Naive thymus-derived CD4-positive, alpha-beta T cell (primary cell): ENCODE measurements around the gene NACC2. TPM values are rescaled to one million over a fixed set of nuclear protein-coding genes. Genes with fewer than 3 reads are reported as not detected.

ENCODE experiments used
- ATAC-seq: fragments of 150-1000 bp; cut with Tn5 transposase; 2 replicates; pipeline ENCODE4 v1.10.0; 2021; ENCODE audit warnings: mild to moderate bottlenecking, moderate library complexity
- CTCF ChIA-PET: fragments of 350-600 bp; sonication (Branson Sonifier 250); formaldehyde crosslinking; loops from one replicate; lab custom pipeline; 2021; ENCODE audit warnings: antibody characterized with exemption; lab: Charles Lee
- POLR2A ChIA-PET: fragments of 350-600 bp; sonication (Branson Sonifier 250); formaldehyde crosslinking; loops from one replicate; lab custom pipeline; 2021; ENCODE audit warnings: antibody characterized with exemption, inconsistent platforms; lab: Charles Lee
- DNase-seq, 9 donors: peaks; one replicate each; pipeline versions ENCODE4 v3.0.0 to v3.0.0-alpha.2; 2020 to 2022; ENCODE audit warnings: mixed read lengths in 1 of 9
- H3K27ac ChIP-seq: one replicate; pipeline ENCODE4 v1.7.0; 2013; ENCODE audit warnings: mild to moderate bottlenecking, low read depth, low read length, moderate library complexity
- H3K27me3 ChIP-seq, 2 donors: one replicate each; pipeline ENCODE4 v1.7.0; 2013; ENCODE audit warnings: low read length in 2 of 2, mild to moderate bottlenecking in 2 of 2, moderate library complexity in 2 of 2; ENCODE audit not compliant: control insufficient read depth in 2 of 2, insufficient read depth in 2 of 2
- H3K36me3 ChIP-seq, 3 experiments: 1 replicate in 2 of 3; 2 replicates in 1 of 3; pipeline ENCODE4 v1.7.0; 2013; ENCODE audit warnings: low read length in 3 of 3, mild to moderate bottlenecking in 3 of 3, moderate library complexity in 1 of 3; ENCODE audit not compliant: insufficient read depth in 3 of 3, control insufficient read depth in 2 of 3
- H3K4me1 ChIP-seq, 2 donors: one replicate each; pipeline ENCODE4 v1.7.0; 2013; ENCODE audit warnings: low read length in 2 of 2, mild to moderate bottlenecking in 2 of 2, moderate library complexity in 1 of 2; ENCODE audit not compliant: control insufficient read depth in 2 of 2, insufficient read depth in 2 of 2
- H3K4me3 ChIP-seq: 2 replicates; pipeline ENCODE4 v1.7.0; 2013; ENCODE audit warnings: mild to moderate bottlenecking, low read length
- H3K9me3 ChIP-seq, 3 experiments: 1 replicate in 2 of 3; 2 replicates in 1 of 3; pipeline ENCODE4 v1.7.0; 2013; ENCODE audit warnings: low read length in 3 of 3; ENCODE audit not compliant: control insufficient read depth in 2 of 3
- H3K27ac Mint-ChIP-seq, 9 donors: one replicate each; pipeline ENCODE4 v1.8.0; 2020 to 2022; ENCODE audit warnings: mixed read lengths in 9 of 9, mild to moderate bottlenecking in 8 of 9, moderate library complexity in 5 of 9, inconsistent platforms in 2 of 9
- H3K27me3 Mint-ChIP-seq, 5 donors: one replicate each; pipeline ENCODE4 v1.8.0; 2021 to 2022; ENCODE audit warnings: mixed read lengths in 5 of 5, mild to moderate bottlenecking in 1 of 5
- H3K36me3 Mint-ChIP-seq, 5 donors: one replicate each; pipeline ENCODE4 v1.8.0; 2020 to 2022; ENCODE audit warnings: mixed read lengths in 5 of 5, mild to moderate bottlenecking in 3 of 5, inconsistent platforms in 1 of 5
- H3K4me1 Mint-ChIP-seq, 7 donors: one replicate each; pipeline ENCODE4 v1.8.0; 2020 to 2022; ENCODE audit warnings: mixed read lengths in 7 of 7, mild to moderate bottlenecking in 3 of 7, inconsistent platforms in 1 of 7
- H3K4me3 Mint-ChIP-seq, 10 donors: one replicate each; pipeline ENCODE4 v1.8.0; 2020 to 2022; ENCODE audit warnings: mild to moderate bottlenecking in 10 of 10, mixed read lengths in 10 of 10, moderate library complexity in 6 of 10, inconsistent platforms in 2 of 10
- H3K9me3 Mint-ChIP-seq, 11 donors: one replicate each; pipeline ENCODE4 v1.8.0; 2020 to 2022; ENCODE audit warnings: mixed read lengths in 11 of 11, mild to moderate bottlenecking in 4 of 11, inconsistent platforms in 1 of 11, moderate library complexity in 1 of 11
- intact Hi-C, 2 donors: fragments of 100-400 bp; cut with micrococcal nuclease; formaldehyde crosslinking; loops; one replicate each; pipeline ENCODE4 v1.15.1; 2023
- polyA plus RNA-seq, 2 donors: library from polyadenylated mRNA; unstranded; fragments of 300-500 nt; fragmentation: Illumina TruSeq; gene quantifications; one replicate each; pipeline ENCODE4 v1.2.3, GENCODE V29; 2021
- total RNA-seq, 6 experiments: library from RNA in 5 of 6; stranded (reverse) in 5 of 6; gene quantifications; 1 replicate in 5 of 6; 2 replicates in 1 of 6; pipeline ENCODE4 v1.2.3 and lab custom pipeline; 2021 to 2026

Gene NACC2
- total and polyA plus RNA-seq, 7 experiments from 2014 or later: 0.92 to 17.7 (median 7.5) TPM

- no peak overlapping the region for H3K4me3 Mint-ChIP-seq
- H3K36me3 Mint-ChIP-seq: no peaks in the 10 kb centered on the region
- H3K27ac Mint-ChIP-seq: no peak overlapping the region
- Histone ChIP-seq H3K36me3 (no peaks in the 10 kb centered on the region), H3K4me1 (no peaks in the 10 kb centered on the region), H3K27ac (no peak overlapping the region), H3K9me3 (no peaks in the 10 kb centered on the region), H3K27me3 (no peaks in the 10 kb centered on the region), H3K4me3 (no peak overlapping the region)
- CTCF ChIA-PET: no interaction called here
- POLR2A ChIA-PET: no interaction called here
- intact Hi-C loops: no loop called here
- no peaks in the 10 kb centered on the region for H3K9me3 Mint-ChIP-seq
- ATAC-seq (no peak), DNase-seq (no peak)
- H3K4me1 Mint-ChIP-seq: peaks cover 0 to 2% (median 0%) of the 10 kb centered on the region in 7 donors
- H3K27me3 Mint-ChIP-seq: no peaks in the 10 kb centered on the region
Observed at GRCh38 chr9:136002215-136002614, 92.9 kb downstream of the NACC2 start.

GRCh38 chr9:136001231-136001630 lies 93.9 kb downstream of the NACC2 start:
- H3K27ac Mint-ChIP-seq: no peak overlapping the region
- H3K4me1 Mint-ChIP-seq: no peaks in the 10 kb centered on the region
- Histone ChIP-seq H3K27ac (no peak overlapping the region), H3K36me3 (no peaks in the 10 kb centered on the region), H3K4me1 (no peaks in the 10 kb centered on the region), H3K4me3 (no peak overlapping the region), H3K9me3 (no peaks in the 10 kb centered on the region), H3K27me3 (no peaks in the 10 kb centered on the region)
- ChIA-PET POLR2A (no interaction called here), CTCF (no interaction called here)
- no peaks in the 10 kb centered on the region for H3K9me3 Mint-ChIP-seq
- no peaks in the 10 kb centered on the region for H3K27me3 Mint-ChIP-seq
- intact Hi-C loops: no loop called here
- H3K4me3 Mint-ChIP-seq: no peak overlapping the region
- ATAC-seq (no peak), DNase-seq (no peak)
- H3K36me3 Mint-ChIP-seq: no peaks in the 10 kb centered on the region

GRCh38 chr9:135998410-135999071 lies 96.5 kb downstream of the NACC2 start:
- H3K4me3 Mint-ChIP-seq: no peak overlapping the region
- Histone ChIP-seq H3K27me3 (no peaks in the 10 kb centered on the region), H3K4me1 (no peaks in the 10 kb centered on the region), H3K27ac (no peak overlapping the region), H3K9me3 (no peaks in the 10 kb centered on the region), H3K4me3 (no peak overlapping the region), H3K36me3 (no peaks in the 10 kb centered on the region)
- H3K4me1 Mint-ChIP-seq: peaks cover 0 to 5% (median 0%) of the 10 kb centered on the region in 7 donors
- H3K27me3 Mint-ChIP-seq: no peaks in the 10 kb centered on the region
- ChIA-PET CTCF (no interaction called here), POLR2A (no interaction called here)
- H3K36me3 Mint-ChIP-seq: no peaks in the 10 kb centered on the region
- intact Hi-C loops: no loop called here
- DNase-seq (no peak), ATAC-seq (no peak)
- H3K27ac Mint-ChIP-seq: no peak overlapping the region
- no peaks in the 10 kb centered on the region for H3K9me3 Mint-ChIP-seq

GRCh38 chr9:135998016-135998380 lies 97.1 kb downstream of the NACC2 start:
- no peaks in the 10 kb centered on the region for H3K27me3 Mint-ChIP-seq
- no peaks in the 10 kb centered on the region for H3K36me3 ChIP-seq
- CTCF ChIA-PET: no interaction called here
- intact Hi-C loops: no loop called here
- no peak overlapping the region for H3K4me3 ChIP-seq
- H3K9me3 Mint-ChIP-seq: no peaks in the 10 kb centered on the region
- H3K4me1 Mint-ChIP-seq: peaks cover 0 to 5% (median 0%) of the 10 kb centered on the region in 7 donors
- no peaks in the 10 kb centered on the region for H3K36me3 Mint-ChIP-seq
- H3K27ac Mint-ChIP-seq: no peak overlapping the region
- H3K27me3 ChIP-seq: no peaks in the 10 kb centered on the region
- no peaks in the 10 kb centered on the region for H3K4me1 ChIP-seq
- no peak overlapping the region for H3K4me3 Mint-ChIP-seq
- H3K27ac ChIP-seq: no peak overlapping the region
- no peaks in the 10 kb centered on the region for H3K9me3 ChIP-seq
- POLR2A ChIA-PET: no interaction called here
- ATAC-seq (no peak), DNase-seq (no peak)

GRCh38 chr9:135997090-135998015 lies 97.7 kb downstream of the NACC2 start:
- H3K4me1 Mint-ChIP-seq: peaks cover 0 to 10% (median 3%) of the 10 kb centered on the region in 7 donors
- peaks cover 3 to 4% of the 10 kb centered on the region in 2 donors for H3K4me1 ChIP-seq
- no peaks in the 10 kb centered on the region for H3K36me3 ChIP-seq
- H3K27me3 ChIP-seq: no peaks in the 10 kb centered on the region
- H3K27ac ChIP-seq: no peak overlapping the region
- no peaks in the 10 kb centered on the region for H3K27me3 Mint-ChIP-seq
- H3K27ac Mint-ChIP-seq: no peak overlapping the region
- CTCF ChIA-PET: no interaction called here
- POLR2A ChIA-PET: no interaction called here
- no peak for DNase-seq
- no peaks in the 10 kb centered on the region for H3K9me3 Mint-ChIP-seq
- intact Hi-C loops: no loop called here
- H3K36me3 Mint-ChIP-seq: no peaks in the 10 kb centered on the region
- no peak overlapping the region for H3K4me3 ChIP-seq
- ATAC-seq: no peak
- no peaks in the 10 kb centered on the region for H3K9me3 ChIP-seq
- H3K4me3 Mint-ChIP-seq: no peak overlapping the region

- H3K27ac ChIP-seq: no peak overlapping the region
- no peak for ATAC-seq
- Mint-ChIP-seq H3K4me1 (peaks cover 4 to 23% (median 8%) of the 10 kb centered on the region in 7 donors), H3K27me3 (no peaks in the 10 kb centered on the region), H3K9me3 (no peaks in the 10 kb centered on the region), H3K4me3 (no peak overlapping the region), H3K27ac (no peak overlapping the region), H3K36me3 (no peaks in the 10 kb centered on the region)
- H3K9me3 ChIP-seq: no peaks in the 10 kb centered on the region
- H3K4me3 ChIP-seq: no peak overlapping the region
- POLR2A ChIA-PET: no interaction called here
- DNase-seq: no peak
- intact Hi-C loops: no loop called here
- H3K36me3 ChIP-seq: no peaks in the 10 kb centered on the region
- peaks cover 7% of the 10 kb centered on the region in 2 donors for H3K4me1 ChIP-seq
- no peaks in the 10 kb centered on the region for H3K27me3 ChIP-seq
- CTCF ChIA-PET: no interaction called here
Observed at GRCh38 chr9:135995816-135996215, 99.3 kb downstream of the NACC2 start.
